NT2/D1 (cell line): Measurements from ENCODE around the gene SLC2A4RG.

ENCODE experiments used
- DNase-seq: peaks from one replicate; pipeline ENCODE4 v3.0.0-alpha.2; 2011; ENCODE audit warnings: low read depth, low spot score
- H3K27me3 ChIP-seq: 2 replicates; pipeline ENCODE4 v1.6.0; 2011; ENCODE audit warnings: mild to moderate bottlenecking; ENCODE audit not compliant: insufficient read length, insufficient read depth
- H3K36me3 ChIP-seq: 2 replicates; pipeline ENCODE4 v1.6.1; 2011; ENCODE audit warnings: mild to moderate bottlenecking, low read length, mixed read lengths; ENCODE audit not compliant: insufficient read depth, insufficient read length
- H3K4me1 ChIP-seq: 2 replicates; pipeline ENCODE4 v1.5.1; 2011; ENCODE audit not compliant: insufficient read depth, insufficient read length
- H3K4me3 ChIP-seq: 2 replicates; pipeline ENCODE4 v1.5.1; 2011; ENCODE audit warnings: low read depth; ENCODE audit not compliant: insufficient read length
- H3K9ac ChIP-seq: 2 replicates; pipeline ENCODE4 v1.6.0; 2011; ENCODE audit warnings: low read depth; ENCODE audit not compliant: insufficient read length
- H3K9me3 ChIP-seq: 2 replicates; pipeline ENCODE4 v1.5.1; 2011; ENCODE audit warnings: mild to moderate bottlenecking, low read length; ENCODE audit not compliant: insufficient read depth
- SUZ12 ChIP-seq: IDR thresholded peaks from 2 replicates; pipeline ENCODE4 v1.6.1; 2011; ENCODE audit not compliant: insufficient read length, insufficient read depth; ENCODE audit errors: extremely low read depth
- YY1 ChIP-seq: IDR thresholded peaks from 2 replicates; pipeline ENCODE4 v1.6.1; 2011; ENCODE audit not compliant: insufficient read length, insufficient read depth
- ZNF274 ChIP-seq: IDR thresholded peaks from 2 replicates; pipeline ENCODE4 v1.6.1; 2011; ENCODE audit warnings: mild to moderate bottlenecking, low read depth, low read length

The SLC2A4RG gene

GRCh38 chr20:63782051-63782471, 42.5 kb downstream of the SLC2A4RG start:
- no peak for DNase-seq
- H3K9me3 ChIP-seq = peaks cover 6% of the 10 kb centered on the region; the same call in 1 of the 2 replicates
- peak overlapping the region; percentile 26 for H3K9ac ChIP-seq
- H3K4me1 ChIP-seq = peaks cover 10% of the 10 kb centered on the region
- TF ChIP-seq SUZ12 (no peak), YY1 (no peak), ZNF274 (no peak)
- H3K36me3 ChIP-seq = peaks cover 7% of the 10 kb centered on the region
- H3K27me3 ChIP-seq = no peaks in the 10 kb centered on the region
- no peak overlapping the region for H3K4me3 ChIP-seq

- Histone ChIP-seq H3K36me3 (peaks cover 9% of the 10 kb centered on the region), H3K9me3 (peaks cover under 1% of the 10 kb centered on the region; the same call in 1 of the 2 replicates), H3K27me3 (no peaks in the 10 kb centered on the region), H3K4me3 (no peak overlapping the region), H3K9ac (no peak overlapping the region), H3K4me1 (peaks cover 10% of the 10 kb centered on the region)
- DNase-seq = no peak
- TF ChIP-seq SUZ12 (no peak), YY1 (no peak), ZNF274 (no peak)
These were observed 43.0 kb downstream of the SLC2A4RG start for GRCh38 chr20:63782521-63782971.

GRCh38 chr20:63783970-63784369, 44.4 kb downstream of the SLC2A4RG start:
- Histone ChIP-seq H3K4me3 (no peak overlapping the region), H3K9me3 (no peaks in the 10 kb centered on the region), H3K4me1 (peaks cover 9% of the 10 kb centered on the region), H3K27me3 (no peaks in the 10 kb centered on the region), H3K9ac (peak overlapping the region; percentile 64), H3K36me3 (peaks cover 15% of the 10 kb centered on the region)
- TF ChIP-seq ZNF274 (no peak), SUZ12 (no peak), YY1 (no peak)
- DNase-seq = no peak

GRCh38 chr20:63785691-63786131, 46.1 kb downstream of the SLC2A4RG start:
- no peaks in the 10 kb centered on the region for H3K27me3 ChIP-seq
- H3K9ac ChIP-seq = no peak overlapping the region
- H3K4me1 ChIP-seq = peaks cover 9% of the 10 kb centered on the region
- TF ChIP-seq ZNF274 (no peak), YY1 (no peak), SUZ12 (no peak)
- peaks cover 33% of the 10 kb centered on the region for H3K36me3 ChIP-seq
- H3K9me3 ChIP-seq = no peaks in the 10 kb centered on the region
- no peak overlapping the region for H3K4me3 ChIP-seq
- no peak for DNase-seq

GRCh38 chr20:63787302-63787701, 47.7 kb downstream of the SLC2A4RG start:
- H3K4me3 ChIP-seq = no peak overlapping the region
- no peaks in the 10 kb centered on the region for H3K9me3 ChIP-seq
- no peak for DNase-seq
- H3K4me1 ChIP-seq = peaks cover 6% of the 10 kb centered on the region
- no peak overlapping the region for H3K9ac ChIP-seq
- peaks cover 34% of the 10 kb centered on the region for H3K36me3 ChIP-seq
- no peak for TF ChIP-seq YY1
- TF ChIP-seq SUZ12 = no peak
- no peak for TF ChIP-seq ZNF274
- no peaks in the 10 kb centered on the region for H3K27me3 ChIP-seq

GRCh38 chr20:63787749-63788148, 48.2 kb downstream of the SLC2A4RG start:
- peaks cover 4% of the 10 kb centered on the region for H3K4me1 ChIP-seq
- H3K36me3 ChIP-seq = peaks cover 34% of the 10 kb centered on the region
- H3K4me3 ChIP-seq = no peak overlapping the region
- DNase-seq = no peak
- no peaks in the 10 kb centered on the region for H3K27me3 ChIP-seq
- TF ChIP-seq SUZ12 (no peak), ZNF274 (no peak), YY1 (no peak)
- peak overlapping the region; percentile 17 for H3K9ac ChIP-seq
- H3K9me3 ChIP-seq = no peaks in the 10 kb centered on the region

GRCh38 chr20:63789836-63790571, 50.4 kb downstream of the SLC2A4RG start:
- no peak for TF ChIP-seq ZNF274
- no peak for TF ChIP-seq SUZ12
- no peak for TF ChIP-seq YY1
- Histone ChIP-seq H3K4me1 (peaks cover 8% of the 10 kb centered on the region), H3K9ac (no peak overlapping the region), H3K36me3 (peaks cover 31% of the 10 kb centered on the region), H3K27me3 (no peaks in the 10 kb centered on the region), H3K9me3 (no peaks in the 10 kb centered on the region), H3K4me3 (no peak overlapping the region)
- DNase-seq = no peak
